ENCODE data around the gene ARHGAP42.
A peak's percentile ranks its signal among the peaks of the same experiment; 100 is the strongest.
"Not testable (repeated sequence)": the region's sequence is repeated elsewhere in the genome, so short reads cannot be mapped to it uniquely, and the experiment has no call there.

The ARHGAP42 gene

DNA sequence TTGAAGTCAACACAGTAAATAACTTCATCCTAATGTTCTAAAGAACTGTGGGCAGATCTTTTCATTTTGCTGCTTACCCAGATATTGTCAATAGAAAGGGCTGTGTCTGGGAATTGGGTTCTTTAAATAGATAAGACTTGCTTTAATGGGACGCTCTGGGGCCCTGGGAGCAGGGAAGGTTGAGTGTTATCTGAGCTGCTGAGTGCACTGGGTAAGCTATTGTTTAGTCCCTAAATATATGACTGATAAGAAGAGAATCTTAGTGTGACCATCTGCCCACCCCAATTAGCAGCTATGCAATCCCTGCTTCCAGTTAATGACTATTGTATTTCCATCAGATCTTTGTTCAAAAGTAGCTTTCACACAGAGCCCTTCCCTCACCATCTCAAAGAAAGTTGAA is 44.4 kb downstream of the ARHGAP42 start:
- DNase-seq, result no peak

DNA sequence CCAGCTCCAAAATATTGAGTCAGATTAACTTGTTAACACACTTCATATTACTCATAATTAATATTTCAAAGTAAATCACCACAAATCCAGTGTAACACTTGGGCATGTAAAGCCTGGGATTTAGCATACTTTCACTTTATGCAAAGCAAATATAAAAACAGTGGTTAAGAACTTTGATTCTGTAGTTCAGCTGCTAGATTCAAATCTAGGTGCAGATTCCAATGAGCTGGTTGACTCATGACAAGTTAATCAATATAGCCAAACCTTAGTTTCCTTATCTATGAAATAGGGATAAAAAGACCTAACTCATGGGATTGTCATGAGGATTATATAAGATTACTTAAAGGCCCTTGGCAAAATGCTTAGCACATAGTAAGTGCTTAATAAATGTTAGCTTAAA is 45.9 kb downstream of the ARHGAP42 start:
- DNase-seq, result no peak

DNA sequence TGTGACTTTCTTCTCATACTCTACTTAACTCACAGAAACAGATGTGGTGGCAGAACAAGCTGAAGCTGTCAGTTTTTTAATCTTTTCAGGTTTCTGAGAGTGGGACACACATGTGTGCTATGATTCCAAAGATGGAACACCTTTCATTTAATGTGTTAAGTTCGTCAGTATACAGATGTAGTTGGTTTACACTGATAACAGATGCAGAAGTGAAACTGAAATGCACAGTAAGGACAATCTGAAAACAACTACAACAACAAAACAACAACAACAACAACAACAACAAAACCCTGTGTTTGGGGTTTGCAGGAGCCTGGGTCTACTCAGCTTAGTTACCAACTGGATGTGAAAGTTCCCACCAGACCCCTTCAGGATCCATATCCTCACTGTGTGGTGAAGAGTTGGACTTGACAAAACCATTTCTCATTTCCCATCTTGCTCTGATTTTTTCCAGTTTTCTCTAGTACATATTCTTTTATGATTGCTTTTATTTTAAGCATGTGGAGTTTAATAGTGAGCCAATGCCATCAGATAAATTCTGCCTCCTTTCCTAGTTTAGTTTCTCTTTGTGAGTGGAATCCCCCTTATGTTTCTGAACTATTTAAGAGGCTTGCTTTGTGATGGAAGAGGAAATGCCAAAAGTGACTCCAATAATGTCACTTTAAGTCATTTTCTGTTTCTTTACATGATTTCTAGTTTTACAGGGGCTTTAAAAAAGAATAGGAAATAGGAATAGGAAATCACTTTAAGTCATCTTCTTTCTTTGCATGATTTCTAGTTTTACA is 47.8 kb downstream of the ARHGAP42 start:
- DNase-seq, result no peak

DNA sequence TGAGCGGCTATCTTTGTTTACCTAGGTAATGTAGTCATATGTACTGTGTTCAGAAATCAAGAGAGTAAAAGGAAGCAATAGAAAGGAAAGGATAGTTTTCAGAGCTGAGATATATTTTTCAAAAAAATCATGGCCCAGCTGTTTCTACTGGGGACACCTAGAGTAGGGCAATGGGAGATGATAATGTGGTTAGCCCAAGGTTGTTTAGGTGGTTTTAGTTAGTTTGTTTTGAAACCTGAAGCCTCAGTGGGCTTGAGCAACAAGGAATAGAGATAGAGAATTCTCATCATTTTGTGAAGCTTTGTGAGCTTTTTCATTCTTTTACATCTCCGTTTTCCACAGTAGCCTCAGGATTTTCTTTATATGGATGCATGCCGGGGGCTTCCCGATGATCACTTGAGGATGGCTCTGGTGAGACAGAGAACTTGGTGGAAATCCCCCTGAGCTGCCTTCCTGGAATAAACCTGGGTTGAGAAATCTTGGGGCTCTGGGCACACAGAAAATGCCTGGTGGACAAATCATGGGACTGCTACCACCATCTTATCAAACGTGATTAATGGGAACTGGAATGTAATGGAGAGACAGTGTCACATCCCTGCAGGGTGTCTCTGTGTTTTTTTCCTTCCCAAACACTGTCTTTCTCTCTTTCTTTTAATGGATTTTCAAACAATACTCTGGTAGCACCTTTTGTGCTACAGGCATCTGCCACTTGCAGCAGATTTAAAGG is 49.0 kb downstream of the ARHGAP42 start:
- DNase-seq, result no peak

DNA sequence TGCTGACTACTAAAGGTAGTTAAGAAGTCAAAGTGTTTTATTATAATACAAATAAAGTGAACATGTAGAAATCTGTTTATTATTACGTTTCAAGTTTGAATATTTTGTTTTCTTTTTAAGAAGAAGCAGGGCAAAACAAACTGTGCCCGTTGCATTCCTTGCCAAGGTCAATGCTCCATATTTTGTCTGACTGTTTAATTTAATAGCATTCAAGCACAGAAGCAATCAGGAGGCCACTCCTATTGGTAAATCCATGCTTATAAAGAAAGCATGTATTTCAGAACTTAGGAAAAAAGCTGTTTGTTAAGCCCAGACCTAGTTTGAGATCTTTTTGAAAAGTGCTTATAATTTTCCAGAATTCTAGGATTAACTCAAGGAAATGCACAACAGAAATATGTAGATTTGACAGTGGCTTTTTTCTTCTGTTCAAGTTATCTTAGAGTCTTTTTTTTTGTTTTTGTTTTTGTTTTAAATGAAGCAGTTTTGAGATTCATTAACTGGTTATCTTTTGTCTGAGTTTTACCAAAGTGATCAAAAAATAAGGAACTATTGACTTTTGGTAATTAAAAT is 51.7 kb downstream of the ARHGAP42 start:
- no peak for DNase-seq

DNA sequence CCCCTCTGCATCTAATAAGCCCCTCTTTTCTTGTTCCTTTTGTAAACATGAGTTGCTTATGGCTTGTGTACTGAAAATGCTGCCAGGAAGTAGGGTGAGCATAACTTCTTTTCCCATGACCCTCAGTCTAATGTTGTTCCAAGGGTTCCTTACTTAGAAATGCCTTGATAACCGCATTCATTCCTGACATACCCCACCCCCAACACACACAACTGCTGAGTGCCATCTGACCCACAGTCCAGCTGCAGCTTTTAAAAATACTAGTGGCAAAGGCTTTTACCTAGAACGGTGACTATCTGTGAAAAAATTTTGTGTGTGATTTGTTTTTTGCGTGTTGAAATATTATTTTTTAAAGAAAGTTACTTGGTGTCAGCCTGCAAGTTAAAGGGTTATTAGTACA is 52.6 kb downstream of the ARHGAP42 start:
- DNase-seq, result no peak

DNA sequence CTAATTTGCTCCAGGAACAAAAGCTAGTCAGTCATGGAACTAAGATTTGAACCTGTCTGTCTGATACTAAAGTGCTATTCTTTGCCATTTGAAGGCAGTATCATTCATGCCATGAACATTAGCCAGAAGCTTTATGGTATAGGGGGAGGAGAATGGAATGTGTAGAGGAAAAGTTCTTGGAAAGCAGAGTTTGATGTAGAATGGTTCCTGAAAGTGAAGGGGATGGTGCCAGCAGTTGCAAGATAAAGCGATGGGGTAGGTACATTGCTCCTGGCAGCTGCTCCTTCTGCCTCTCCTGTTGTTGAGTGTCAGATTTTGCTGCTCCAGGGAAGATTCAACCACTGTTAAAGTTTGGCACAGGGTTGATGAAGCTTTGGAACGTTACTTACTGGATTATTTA is 53.4 kb downstream of the ARHGAP42 start:
- DNase-seq, result no peak

DNA sequence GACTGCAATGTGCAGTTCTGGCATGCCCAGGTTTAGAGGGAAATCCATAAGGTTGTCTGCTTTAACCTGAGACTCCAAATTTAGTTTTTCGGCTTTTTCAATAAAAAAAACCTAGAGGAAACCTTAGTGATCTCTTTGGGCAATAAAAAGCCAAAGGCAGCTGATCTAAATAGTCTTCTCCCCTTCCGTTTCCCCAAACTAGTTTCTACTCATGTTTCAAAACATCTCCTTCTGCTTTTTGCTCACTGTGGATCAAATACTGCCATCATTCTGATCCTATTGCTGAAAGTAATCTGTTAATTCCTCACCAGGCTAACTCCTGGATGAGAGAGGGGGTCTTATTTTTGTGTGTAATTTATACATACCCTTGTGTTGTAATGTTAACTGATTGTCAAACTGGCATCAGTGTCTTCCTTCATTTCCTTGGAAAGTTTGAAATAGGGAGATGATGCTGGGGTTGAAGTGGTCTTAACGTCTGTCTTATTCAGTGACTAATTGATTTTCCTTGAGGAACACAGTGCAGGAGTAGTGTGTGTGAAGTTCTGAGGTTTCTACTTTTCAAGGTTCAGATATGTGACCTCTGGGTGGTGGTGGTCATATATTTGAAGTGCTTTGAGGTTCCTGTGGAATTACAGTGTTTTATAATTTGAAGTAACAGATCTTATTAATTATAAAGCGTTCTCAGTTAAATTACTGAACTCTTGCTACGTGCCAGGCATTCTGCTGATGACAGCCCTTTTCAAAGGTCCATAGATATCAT is 55.0 kb downstream of the ARHGAP42 start:
- DNase-seq, result no peak

DNA sequence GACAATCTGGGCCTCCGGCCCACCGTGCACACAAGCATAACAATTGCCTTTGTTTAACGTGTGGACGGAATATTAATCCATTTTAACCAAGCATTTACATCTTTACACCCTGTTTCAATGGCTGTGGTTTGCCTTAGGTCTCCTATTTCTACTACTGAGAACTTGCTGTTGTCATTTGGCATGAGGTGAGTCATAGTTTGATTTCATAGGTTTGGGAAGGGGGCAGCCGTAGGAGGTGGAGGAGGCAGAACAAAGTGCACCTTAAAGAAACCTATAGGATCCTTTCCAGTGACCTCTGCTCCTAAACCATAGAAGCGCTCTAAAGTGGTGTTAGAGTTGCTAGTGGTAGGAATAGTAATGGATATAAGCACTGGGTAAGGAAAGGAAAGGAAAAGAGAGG is 59.4 kb downstream of the ARHGAP42 start:
- DNase-seq, result no peak

DNA sequence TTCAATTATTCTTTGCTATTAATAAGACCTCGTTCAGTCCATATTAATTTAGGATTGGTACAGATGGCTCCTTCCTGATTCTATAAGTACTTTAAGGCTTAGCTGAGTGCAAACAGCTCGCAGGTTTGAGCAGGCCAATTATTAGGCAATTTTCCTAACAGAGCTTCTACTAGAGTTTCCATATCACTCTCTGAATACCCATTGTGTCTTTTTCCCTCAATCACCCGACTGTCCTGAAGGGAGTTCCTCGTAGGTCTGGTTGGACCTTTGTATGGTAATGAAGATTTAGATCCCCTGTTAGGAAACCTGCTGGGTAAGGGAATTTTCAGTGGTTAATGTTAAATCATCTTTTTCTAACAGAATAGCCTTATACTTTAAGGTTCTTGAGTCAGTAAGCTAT is 61.1 kb downstream of the ARHGAP42 start:
- no peak for DNase-seq

DNA sequence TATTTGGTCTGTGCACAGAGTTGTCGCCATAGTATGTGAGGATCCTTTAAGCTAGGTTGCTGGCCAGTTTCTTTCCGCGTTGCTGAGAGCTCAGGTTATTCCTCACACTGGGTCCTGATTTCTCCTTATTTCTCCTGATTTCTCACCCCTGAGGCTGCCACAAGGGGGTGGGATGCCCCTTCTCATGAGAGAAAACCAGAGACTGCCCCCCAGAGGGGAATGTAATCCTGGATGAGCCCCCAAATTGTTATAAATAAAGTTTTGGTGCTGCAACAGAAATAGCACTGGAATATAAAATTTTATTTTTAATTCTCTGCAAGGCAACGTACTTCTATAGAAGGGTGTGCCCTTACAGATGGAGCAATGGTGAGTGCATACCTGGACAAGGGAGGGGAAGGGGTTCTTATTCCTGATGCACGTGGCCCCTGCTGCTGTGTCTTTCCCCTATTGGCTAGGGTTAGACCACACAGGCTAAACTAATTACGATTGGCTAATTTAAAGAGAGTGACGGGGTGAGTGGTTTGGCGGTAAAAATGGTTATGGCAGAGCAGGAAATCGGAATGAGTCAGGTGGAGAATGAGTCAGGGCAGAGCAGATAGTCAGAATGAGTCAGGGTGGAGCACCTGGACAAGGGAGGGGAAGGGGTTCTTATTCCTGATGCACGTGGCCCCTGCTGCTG is 62.9 kb downstream of the ARHGAP42 start:
- DNase-seq, result not testable (repeated sequence)

DNA sequence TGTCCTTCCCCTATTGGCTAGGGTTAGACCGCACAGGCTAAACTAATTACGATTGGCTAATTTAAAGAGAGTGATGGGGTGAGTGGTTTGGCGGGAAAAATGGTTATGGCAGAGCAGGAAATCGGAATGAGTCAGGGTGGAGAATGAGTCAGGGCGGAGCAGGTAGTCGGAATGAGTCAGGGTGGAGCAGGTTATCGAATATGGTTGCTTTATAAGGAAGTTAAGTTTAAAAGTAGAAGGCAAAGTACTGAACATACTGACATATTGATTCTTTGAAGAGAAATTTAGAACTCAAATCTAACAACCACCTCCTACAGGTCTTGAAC is 63.4 kb downstream of the ARHGAP42 start:
- not testable (repeated sequence) for DNase-seq

DNA sequence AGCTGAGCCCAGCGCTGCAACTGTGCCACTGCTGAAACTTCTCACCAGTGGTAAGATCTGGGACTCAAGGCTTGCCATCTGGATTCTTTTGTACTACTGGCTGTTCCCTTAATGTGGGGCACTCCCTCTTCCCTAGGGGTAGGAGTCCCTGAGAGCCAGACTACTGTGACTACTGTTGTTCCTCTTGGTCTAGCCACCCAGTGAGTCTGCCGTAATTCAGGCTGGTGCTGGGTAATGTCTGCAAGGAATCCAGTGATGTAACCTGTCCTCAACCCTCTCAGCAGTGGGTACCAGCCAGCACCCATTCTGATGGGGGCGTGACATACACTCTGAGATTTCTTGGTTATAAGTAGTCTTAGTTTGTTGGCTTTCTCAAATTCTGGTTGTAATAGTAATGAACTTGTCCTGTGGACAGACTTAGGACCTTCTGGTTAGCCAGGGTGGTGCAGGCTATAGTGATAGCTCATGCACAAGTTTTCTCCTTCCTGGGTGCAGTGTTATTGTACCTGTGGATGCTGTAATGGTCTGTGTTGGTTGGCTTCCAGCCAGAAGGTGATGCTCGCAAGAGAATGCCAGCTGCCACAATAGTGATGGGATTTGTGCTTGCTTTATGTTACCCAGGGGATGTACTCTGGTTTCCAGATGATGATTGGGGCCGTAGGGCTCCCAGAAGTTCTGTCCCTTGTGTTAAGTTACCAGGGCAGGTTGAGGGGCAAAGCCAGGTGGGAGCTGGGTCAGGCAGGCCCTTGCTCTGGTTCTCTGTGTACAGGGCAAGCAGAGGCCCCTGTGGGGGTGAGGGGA is 65.5 kb downstream of the ARHGAP42 start:
- peak; percentile 78 for DNase-seq

DNA sequence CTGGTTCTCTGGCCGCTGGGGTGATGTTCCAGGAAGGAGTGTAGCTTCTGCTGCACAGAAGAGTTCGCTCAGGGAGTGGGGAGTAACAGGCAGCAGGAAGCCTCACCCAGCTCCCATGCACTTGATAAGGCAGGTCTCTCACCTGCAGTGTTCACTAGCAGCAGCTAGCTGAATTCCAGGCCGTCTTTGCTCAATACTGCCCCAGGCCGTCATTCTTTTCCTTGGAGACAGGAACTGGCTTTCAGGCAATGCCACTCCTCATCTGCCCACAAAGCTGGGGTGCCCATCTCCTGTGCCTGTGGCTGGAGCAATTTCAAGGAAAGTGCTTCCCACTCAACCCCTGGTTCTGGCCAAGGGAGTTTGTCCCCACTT is 66.1 kb downstream of the ARHGAP42 start:
- DNase-seq, result peak; percentile 22

DNA sequence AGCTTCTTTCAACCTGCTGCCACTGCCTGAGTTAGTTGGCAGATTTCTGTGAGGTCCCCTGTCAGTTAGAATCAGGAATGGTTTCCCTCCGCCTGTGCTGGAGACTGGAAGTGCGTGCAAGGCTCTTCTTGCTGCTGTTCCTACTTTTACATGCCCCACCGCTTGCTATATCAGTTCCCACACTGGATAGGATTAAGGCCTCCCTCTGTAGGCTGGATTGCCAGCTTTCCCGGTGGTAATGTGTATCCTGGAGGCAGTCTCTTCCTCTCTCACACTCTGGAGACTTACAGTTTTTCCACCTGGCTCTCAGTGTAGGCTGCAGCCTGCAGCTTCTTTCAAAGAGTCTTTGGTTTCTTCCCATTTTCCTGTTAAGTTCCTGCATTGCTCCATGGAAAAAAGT is 66.5 kb downstream of the ARHGAP42 start:
- DNase-seq, result no peak

DNA sequence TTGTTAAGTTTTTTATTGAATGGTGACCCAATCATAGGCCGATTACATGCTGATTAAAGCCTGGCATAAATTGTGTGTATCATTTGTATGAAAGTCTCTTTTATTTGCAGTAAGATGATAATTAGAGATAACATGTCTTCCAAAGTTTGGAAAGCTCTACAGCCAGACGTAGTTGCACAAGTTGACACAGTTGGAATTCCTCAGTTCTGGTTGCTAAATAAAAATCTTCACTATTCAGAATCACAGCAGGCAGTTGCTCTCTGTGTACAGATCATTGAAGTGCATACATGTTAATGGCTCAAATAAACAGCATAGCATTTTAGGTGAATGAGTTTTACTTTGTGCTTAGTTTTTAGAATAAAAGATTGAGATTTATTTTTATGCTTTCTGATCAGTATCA is 69.5 kb downstream of the ARHGAP42 start:
- peak; percentile 31 for DNase-seq

DNA sequence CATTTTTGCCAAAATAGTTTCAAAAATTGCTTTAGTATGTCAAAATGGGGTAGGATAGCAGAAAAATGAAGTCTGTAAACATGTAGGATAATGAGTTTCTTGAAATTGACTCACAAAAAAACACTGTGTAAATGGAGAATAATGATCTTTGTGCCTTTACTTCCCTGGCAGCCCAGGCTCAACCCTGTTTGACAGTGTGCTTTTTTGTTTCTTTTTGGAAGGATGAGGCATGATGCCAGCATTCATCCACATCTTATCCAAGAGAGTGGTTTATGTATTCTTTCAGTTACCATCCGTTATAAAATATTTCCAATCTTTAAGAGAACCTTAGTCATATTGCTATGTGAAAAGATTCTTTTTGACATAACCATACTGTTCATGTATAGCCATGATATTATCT is 70.6 kb downstream of the ARHGAP42 start:
- no peak for DNase-seq

DNA sequence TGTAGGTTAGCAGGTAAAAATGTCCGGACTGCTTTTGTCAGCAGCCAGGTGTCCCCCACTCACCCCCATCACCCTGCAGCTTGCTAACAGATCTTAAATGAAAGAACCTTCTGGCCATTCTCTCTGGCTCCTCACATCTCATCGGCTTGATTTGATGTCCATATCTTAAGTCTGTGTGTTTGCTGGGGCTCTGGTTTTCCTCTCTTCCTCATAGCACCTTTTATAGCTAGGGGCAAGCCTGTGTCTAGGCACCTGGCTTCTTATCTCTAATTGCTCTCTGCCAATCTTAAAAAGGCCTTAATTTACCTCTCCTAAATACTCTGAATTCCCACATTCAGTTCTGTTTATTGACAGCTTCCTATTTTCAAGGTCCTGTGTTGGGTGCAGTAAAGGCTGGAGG is 72.0 kb downstream of the ARHGAP42 start:
- DNase-seq, result no peak

DNA sequence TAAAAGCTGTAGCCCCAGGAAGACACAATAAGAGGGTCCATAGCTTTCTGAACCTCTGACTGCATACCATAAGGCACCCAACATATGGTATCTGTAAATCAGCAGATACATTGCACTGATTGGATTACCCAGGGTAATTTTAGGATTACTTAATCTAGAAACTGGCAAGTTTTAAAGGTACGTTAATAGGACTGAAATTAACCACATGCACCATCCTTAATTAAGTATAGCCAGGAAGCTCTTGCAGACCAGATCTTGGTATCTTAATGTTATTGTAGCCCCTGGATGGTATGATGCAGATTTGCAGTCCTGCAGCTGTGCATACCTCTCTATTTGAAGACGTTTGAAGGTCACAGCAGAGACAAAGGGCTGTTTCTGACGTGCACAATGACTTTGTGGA is 72.8 kb downstream of the ARHGAP42 start:
- DNase-seq, result no peak

DNA sequence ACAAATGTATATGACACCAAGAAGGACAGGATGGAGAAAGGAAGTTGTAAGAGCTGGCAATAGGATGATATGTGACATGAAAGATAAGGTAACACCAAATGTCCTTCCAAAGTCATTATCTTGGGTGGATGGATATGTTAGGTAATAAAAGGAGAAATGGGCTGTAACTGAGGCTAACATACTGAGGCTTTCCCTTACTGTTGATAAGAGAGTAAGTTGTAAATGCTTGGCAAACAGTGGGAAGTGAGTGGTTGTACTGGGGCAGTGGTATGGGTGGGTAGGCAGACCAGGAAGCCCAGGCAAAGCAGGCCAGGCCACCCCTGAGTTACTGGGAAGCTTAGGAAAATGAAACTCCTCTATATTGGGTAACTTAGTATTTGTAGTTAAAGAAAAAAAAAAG is 73.7 kb downstream of the ARHGAP42 start:
- no peak for DNase-seq

DNA sequence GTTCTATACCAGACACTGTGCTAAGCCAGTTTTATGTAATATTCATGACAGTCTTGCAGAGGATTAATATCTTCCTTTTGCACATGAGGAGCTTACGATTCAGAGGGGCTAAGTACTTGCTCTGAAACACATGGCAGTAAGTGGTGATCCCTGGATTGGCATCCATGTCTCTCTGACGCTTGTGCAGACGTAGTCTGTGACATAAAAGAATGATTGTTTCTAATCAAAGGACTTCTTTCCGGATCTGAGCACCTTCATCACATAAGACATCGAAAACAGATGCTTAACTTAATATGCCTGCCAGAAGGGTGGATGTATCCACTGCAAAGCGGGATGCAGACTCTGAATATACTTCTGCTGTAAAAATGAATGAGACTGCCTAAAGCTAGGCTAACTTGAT is 74.8 kb downstream of the ARHGAP42 start:
- no peak for DNase-seq

DNA sequence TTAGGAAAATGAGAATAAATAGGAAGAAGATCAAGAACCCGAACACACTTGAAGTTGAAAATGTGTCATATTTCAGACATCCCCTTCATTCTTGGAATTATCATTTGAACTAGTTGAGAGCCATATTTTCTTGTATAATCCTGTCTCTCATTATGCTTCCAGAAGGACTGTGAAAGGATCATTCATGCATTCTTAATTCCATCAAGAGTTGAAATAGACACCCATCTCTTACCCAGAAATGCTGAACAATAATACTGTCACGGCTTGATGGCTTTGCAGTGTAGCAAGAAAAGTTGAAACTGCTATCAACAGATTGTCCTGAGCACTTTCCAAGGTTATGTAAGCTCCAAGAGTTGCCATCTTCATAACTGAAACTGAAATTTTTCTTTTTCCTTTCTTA is 79.7 kb downstream of the ARHGAP42 start:
- DNase-seq, result no peak

Data from COR-L47 (cell line).